ENCODE data around the gene KAZN. TPM values are rescaled to one million over a fixed set of nuclear protein-coding genes. Genes with fewer than 3 reads are reported as not detected.

The KAZN gene
- total RNA-seq, 2 donors from 2014 or later, result 0.46 to 0.58 TPM

- peaks cover 22% of the 10 kb centered on the region for H3K27me3 Mint-ChIP-seq (ENCODE audit: low read depth)
- H3K4me1 Mint-ChIP-seq (ENCODE audit: low read depth), result no peaks in the 10 kb centered on the region
- H3K4me3 Mint-ChIP-seq, result no peak overlapping the region
- H3K9me3 Mint-ChIP-seq, result no peaks in the 10 kb centered on the region
- no peak for ATAC-seq (replicated peaks in 1 of 2)
- no peaks in the 10 kb centered on the region for H3K36me3 Mint-ChIP-seq (ENCODE audit: insufficient read depth in 2 of 2)
- H3K27ac Mint-ChIP-seq, result no peak overlapping the region
- no peak for DNase-seq
Measured at GRCh38 chr1:14742181-14742980, 143.9 kb downstream of the KAZN start.

DNA sequence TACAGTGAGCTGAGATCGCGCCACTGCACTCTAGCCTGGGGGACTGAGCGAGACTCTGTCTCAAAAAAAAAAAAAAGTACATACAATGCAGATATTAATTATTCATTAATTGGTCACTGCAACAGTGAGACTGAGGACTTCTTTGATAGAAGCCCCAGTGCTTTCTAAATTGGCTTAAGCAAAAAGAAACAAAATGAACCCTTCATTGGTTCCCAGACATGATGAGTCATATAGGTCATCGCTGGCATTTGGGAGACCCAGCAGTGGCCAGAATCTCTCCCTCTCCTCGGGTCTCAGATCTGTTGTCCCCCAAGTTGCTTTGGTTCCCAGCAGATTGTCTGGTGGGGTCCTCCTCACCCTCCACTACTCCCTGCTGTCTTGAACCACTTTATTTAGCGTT is 144.9 kb downstream of the KAZN start:
- DNase-seq (no peak), ATAC-seq (replicated peaks in 1 of 2) (no peak)
- Mint-ChIP-seq H3K36me3 (ENCODE audit: insufficient read depth in 2 of 2) (no peaks in the 10 kb centered on the region), H3K9me3 (no peaks in the 10 kb centered on the region), H3K4me3 (no peak overlapping the region), H3K27me3 (ENCODE audit: low read depth) (peaks cover 22% of the 10 kb centered on the region), H3K4me1 (ENCODE audit: low read depth) (no peaks in the 10 kb centered on the region), H3K27ac (no peak overlapping the region)

DNA sequence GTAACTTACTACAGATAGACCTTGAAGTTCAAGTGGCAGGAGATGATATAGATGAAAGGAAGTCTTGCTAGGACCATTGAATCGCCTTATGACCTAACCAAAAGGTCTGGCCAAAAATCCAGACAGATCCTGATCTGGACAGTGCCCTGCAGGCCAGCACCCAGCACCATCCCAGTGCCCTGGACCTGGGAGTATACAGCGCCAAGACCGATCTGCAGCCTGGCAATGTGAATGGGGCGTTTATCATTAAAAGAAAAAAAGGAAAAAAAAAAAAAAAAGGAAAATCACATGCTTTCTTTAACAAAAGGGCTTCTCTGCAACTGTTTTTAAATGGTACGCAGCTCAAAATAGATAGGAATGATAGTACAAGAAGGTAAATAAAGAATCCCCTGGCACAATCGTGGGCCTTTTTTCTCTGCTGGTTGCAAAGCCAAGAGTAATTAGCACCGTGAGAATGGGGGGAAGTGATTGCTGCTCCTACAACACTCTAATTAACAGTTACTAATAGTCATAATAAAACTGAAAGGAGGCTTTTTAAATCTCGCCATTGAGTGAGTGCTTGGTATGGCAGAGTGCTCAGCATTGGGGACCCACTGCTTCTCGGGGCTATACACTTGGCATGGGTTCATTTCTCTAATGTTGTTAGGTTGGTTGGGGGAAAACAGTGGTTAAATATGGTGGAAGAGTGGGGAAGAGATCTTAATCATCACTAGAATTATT is 146.7 kb downstream of the KAZN start:
- H3K4me3 Mint-ChIP-seq, result no peak overlapping the region
- DNase-seq (no peak), ATAC-seq (replicated peaks in 1 of 2) (no peak)
- H3K4me1 Mint-ChIP-seq (ENCODE audit: low read depth), result no peaks in the 10 kb centered on the region
- no peaks in the 10 kb centered on the region for H3K9me3 Mint-ChIP-seq
- H3K27ac Mint-ChIP-seq, result no peak overlapping the region
- H3K36me3 Mint-ChIP-seq (ENCODE audit: insufficient read depth in 2 of 2), result no peaks in the 10 kb centered on the region
- peaks cover 20% of the 10 kb centered on the region for H3K27me3 Mint-ChIP-seq (ENCODE audit: low read depth)

DNA sequence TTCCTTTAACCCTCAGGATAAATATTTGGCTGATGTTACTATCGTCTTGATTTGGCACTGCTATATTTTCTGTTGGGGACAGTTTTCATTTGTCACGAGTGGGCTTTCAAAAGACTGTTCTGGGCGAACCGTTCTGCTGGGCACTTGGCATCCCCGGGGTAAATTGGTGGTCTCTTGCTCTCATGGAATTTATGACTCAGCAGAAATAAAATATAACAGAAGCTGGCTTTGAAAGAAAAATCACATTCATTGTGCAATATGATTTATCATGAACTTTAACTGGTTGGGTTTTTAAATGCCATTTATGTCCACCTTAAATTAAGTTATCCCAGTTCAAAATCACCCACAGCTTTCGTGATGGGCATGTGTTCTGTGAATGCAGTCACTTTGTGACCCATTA is 147.3 kb downstream of the KAZN start:
- DNase-seq (no peak), ATAC-seq (replicated peaks in 1 of 2) (no peak)
- Mint-ChIP-seq H3K27ac (no peak overlapping the region), H3K9me3 (no peaks in the 10 kb centered on the region), H3K4me3 (no peak overlapping the region), H3K4me1 (ENCODE audit: low read depth) (no peaks in the 10 kb centered on the region), H3K36me3 (ENCODE audit: insufficient read depth in 2 of 2) (no peaks in the 10 kb centered on the region), H3K27me3 (ENCODE audit: low read depth) (peaks cover 13% of the 10 kb centered on the region)

DNA sequence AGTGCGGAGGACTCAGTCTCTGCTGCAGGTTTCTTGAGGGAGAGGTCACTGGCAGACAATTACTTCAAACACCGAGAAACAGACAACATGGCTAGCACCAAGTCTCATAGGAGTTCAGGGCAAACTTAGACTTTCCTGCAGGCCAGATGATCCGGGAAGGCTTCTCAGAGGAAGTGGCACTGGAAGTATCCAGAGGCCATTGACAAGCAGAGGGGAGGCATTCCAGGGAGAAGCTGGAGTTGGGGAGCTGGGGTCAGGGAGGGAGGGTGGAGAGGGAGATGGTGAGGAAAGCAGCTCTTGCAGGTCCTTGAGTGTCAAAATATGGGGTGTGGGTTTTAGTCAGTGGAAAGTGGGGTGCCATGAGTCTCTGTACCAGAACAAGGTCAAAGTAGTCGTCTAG is 147.9 kb downstream of the KAZN start:
- H3K27ac Mint-ChIP-seq, result no peak overlapping the region
- ATAC-seq (replicated peaks in 1 of 2) (no peak), DNase-seq (no peak)
- H3K4me3 Mint-ChIP-seq, result no peak overlapping the region
- H3K36me3 Mint-ChIP-seq (ENCODE audit: insufficient read depth in 2 of 2), result no peaks in the 10 kb centered on the region
- no peaks in the 10 kb centered on the region for H3K4me1 Mint-ChIP-seq (ENCODE audit: low read depth)
- H3K9me3 Mint-ChIP-seq, result no peaks in the 10 kb centered on the region
- H3K27me3 Mint-ChIP-seq (ENCODE audit: low read depth), result peaks cover 7% of the 10 kb centered on the region

DNA sequence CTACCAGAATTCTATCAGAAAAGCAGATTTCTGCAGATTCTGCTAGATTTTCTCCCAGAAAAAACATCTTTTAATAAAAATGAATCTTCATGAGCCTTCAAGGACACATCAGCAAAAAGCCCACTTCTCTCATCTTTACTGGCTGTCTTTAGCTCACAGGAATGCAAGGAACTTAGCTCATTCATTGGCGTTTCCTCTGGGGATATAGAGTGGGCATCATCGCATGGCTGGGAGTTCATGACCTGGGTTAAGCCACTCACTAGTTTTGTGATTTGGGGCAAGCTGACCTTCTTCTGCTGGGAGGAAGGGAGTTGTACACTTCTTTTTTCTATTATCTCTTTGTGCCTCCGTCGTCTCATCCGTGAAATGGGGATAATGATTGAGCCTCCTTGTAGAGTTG is 149.7 kb downstream of the KAZN start:
- H3K4me1 Mint-ChIP-seq (ENCODE audit: low read depth), result no peaks in the 10 kb centered on the region
- no peaks in the 10 kb centered on the region for H3K27me3 Mint-ChIP-seq (ENCODE audit: low read depth)
- no peak overlapping the region for H3K27ac Mint-ChIP-seq
- H3K36me3 Mint-ChIP-seq (ENCODE audit: insufficient read depth in 2 of 2), result no peaks in the 10 kb centered on the region
- H3K9me3 Mint-ChIP-seq, result no peaks in the 10 kb centered on the region
- DNase-seq, result no peak
- no peak overlapping the region for H3K4me3 Mint-ChIP-seq
- ATAC-seq (replicated peaks in 1 of 2), result no peak

DNA sequence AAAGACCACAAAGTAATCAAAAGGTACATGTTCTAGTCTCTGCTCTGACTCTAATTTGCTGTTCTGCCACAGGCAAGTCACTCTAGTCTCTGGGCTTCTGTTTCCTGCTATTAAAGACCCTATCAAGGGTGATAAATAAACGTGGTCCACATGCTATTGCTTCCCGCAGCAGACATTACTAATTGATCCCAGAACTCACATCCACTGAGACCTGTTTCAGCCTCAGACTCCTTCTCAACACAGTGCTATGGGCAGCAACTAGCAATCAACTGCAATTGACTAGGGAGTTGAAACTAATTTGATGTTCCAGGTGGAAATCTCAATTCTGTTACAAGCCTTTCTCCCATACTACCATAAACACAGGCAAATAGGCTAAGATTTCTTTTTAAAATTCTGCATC is 150.5 kb downstream of the KAZN start:
- Mint-ChIP-seq H3K4me1 (ENCODE audit: low read depth) (no peaks in the 10 kb centered on the region), H3K27me3 (ENCODE audit: low read depth) (no peaks in the 10 kb centered on the region), H3K27ac (no peak overlapping the region)

DNA sequence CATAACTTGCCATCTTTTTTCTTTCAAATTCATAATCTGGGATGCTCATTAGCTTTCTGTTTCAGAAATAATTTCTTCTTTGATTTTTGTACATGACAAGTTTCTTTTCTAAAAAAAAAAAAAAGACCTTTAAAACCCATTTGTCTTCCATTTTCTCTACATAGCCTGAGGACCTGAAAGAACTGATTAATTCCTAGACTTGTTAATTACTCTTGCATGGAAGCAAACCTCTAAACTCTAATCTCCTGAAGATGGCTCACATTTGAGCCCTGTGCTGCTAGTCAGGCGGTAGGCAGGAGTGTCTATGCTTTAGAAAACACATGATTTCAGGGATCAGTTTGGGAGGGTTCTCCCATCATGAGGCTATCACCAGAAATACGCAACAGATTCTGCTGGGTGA is 152.0 kb downstream of the KAZN start:
- DNase-seq (no peak), ATAC-seq (replicated peaks in 1 of 2) (no peak)
- H3K9me3 Mint-ChIP-seq, result no peaks in the 10 kb centered on the region
- H3K4me3 Mint-ChIP-seq, result no peak overlapping the region
- H3K4me1 Mint-ChIP-seq (ENCODE audit: low read depth), result no peaks in the 10 kb centered on the region
- no peaks in the 10 kb centered on the region for H3K27me3 Mint-ChIP-seq (ENCODE audit: low read depth)
- no peaks in the 10 kb centered on the region for H3K36me3 Mint-ChIP-seq (ENCODE audit: insufficient read depth in 2 of 2)
- H3K27ac Mint-ChIP-seq, result no peak overlapping the region

More for the DNA sequence above, 150.5 kb downstream of the KAZN start:
- ATAC-seq (replicated peaks in 1 of 2) (no peak), DNase-seq (no peak)
- Mint-ChIP-seq H3K36me3 (ENCODE audit: insufficient read depth in 2 of 2) (no peaks in the 10 kb centered on the region), H3K9me3 (no peaks in the 10 kb centered on the region), H3K4me3 (no peak overlapping the region)

DNA sequence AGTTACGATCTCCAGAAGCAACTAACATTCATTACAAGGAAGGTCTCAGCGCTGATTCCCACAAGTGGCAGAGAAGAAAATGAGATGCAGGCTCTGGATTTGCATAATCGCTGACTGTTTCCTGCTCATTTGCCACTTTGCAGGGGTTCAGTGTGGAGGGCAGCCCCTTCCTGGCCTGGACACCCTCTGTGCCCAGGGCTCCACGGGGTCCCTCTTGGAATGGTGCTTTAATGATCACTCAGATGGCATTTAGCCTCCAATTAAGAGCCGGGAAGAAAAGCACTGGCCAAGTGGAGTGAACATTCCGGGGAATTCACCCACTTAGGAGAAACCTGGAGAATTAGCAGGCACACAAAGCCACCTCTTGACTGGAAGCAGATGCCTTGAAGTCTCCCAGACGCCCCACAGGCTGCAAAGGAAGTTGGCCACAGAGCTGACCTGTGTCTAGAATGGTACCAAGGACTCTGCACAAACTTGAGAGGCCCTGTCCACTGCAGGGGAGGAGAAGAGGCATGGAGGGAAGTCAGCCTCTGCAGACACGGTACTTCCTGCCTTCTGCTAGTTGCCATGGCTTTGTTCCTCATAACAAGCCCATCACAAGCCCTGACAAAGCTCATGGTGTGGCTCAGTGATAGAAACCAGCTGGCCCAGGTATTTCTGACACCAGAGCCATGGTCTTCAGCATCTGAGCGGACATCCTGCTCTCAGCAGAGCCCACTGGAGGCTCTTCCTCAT is 157.2 kb downstream of the KAZN start:
- Mint-ChIP-seq H3K27ac (no peak overlapping the region), H3K27me3 (ENCODE audit: low read depth) (no peaks in the 10 kb centered on the region), H3K9me3 (no peaks in the 10 kb centered on the region), H3K36me3 (ENCODE audit: insufficient read depth in 2 of 2) (no peaks in the 10 kb centered on the region), H3K4me1 (ENCODE audit: low read depth) (no peaks in the 10 kb centered on the region), H3K4me3 (no peak overlapping the region)
- DNase-seq (no peak), ATAC-seq (replicated peaks in 1 of 2) (no peak)

GRCh38 chr1:14756589-14757285 is 158.3 kb downstream of the KAZN start:
- Mint-ChIP-seq H3K36me3 (ENCODE audit: insufficient read depth in 2 of 2) (no peaks in the 10 kb centered on the region), H3K9me3 (no peaks in the 10 kb centered on the region), H3K4me1 (ENCODE audit: low read depth) (no peaks in the 10 kb centered on the region), H3K27ac (no peak overlapping the region), H3K4me3 (no peak overlapping the region), H3K27me3 (ENCODE audit: low read depth) (peaks cover 10% of the 10 kb centered on the region)
- ATAC-seq (replicated peaks in 1 of 2), result no peak
- DNase-seq, result no peak

- Mint-ChIP-seq H3K4me1 (ENCODE audit: low read depth) (no peaks in the 10 kb centered on the region), H3K36me3 (ENCODE audit: insufficient read depth in 2 of 2) (no peaks in the 10 kb centered on the region), H3K9me3 (no peaks in the 10 kb centered on the region), H3K27ac (no peak overlapping the region), H3K27me3 (ENCODE audit: low read depth) (peaks cover 14% of the 10 kb centered on the region), H3K4me3 (no peak overlapping the region)
- DNase-seq (no peak), ATAC-seq (replicated peaks in 1 of 2) (no peak)
Measured at GRCh38 chr1:14757286-14757625, 158.8 kb downstream of the KAZN start.

DNA sequence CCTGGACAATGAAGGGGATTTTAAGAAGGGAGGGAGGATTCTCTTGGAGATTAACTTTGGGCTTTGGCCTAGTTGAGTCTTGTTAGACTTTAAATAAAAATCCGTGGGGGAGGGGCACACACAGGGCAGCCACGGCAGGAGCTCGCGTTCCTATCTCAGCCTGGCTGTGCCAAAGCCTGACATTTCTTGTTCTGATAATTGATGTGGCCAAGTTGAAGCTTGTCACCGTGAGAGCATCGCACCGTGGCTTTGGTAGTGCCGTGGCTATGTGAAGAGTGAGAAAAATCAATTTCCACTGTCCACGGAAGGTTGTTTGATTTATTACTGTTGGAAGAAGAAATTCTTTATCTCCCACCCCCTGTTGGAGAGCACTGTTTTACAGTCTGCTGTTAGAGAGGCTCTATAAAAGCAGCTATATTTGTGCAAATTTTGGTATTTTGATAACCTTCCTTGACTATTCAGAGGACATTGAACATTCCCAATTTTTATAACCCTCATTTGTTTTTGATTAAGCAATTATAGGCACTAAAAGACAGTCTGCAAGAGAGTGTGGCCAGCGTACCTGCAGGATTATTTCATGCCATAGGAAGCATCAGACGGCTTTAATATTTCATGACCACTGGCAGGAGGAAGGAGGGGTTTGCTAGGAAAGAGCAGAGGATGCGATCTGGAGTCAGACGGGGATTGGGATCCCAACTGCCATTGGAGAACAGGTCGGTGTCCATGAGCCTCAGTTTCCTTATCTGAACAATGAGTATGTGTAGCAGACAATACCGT is 160.7 kb downstream of the KAZN start:
- DNase-seq, result no peak
- H3K4me1 Mint-ChIP-seq (ENCODE audit: low read depth), result no peaks in the 10 kb centered on the region
- ATAC-seq (replicated peaks in 1 of 2), result no peak
- H3K4me3 Mint-ChIP-seq, result no peak overlapping the region
- no peak overlapping the region for H3K27ac Mint-ChIP-seq
- H3K9me3 Mint-ChIP-seq, result no peaks in the 10 kb centered on the region
- no peaks in the 10 kb centered on the region for H3K36me3 Mint-ChIP-seq (ENCODE audit: insufficient read depth in 2 of 2)
- H3K27me3 Mint-ChIP-seq (ENCODE audit: low read depth), result peaks cover 14% of the 10 kb centered on the region

All from activated T-cell treated with anti-CD3 and anti-CD28 coated beads, Interleukin-2, amount 50 U/mL, for 72 hours (primary cell).